ENCODE data around the gene DET1. TPM values are rescaled to one million over a fixed set of nuclear protein-coding genes. Genes with fewer than 3 reads are reported as not detected.

DET1 gene
- total and polyA plus RNA-seq, 2 of the 13 experiments (the other 11 are each of a cell fraction or from before 2014, with no cell fraction given): 2.2 to 4.2 TPM

GRCh38 chr15:88546248-88547129 is at the start of gene DET1 (continued):
- TF ChIP-seq HMGXB3 (CRISPR knock-in tag; IDR thresholded peaks at IDR 0.05; ENCODE audit: borderline replicate concordance) (no peak), IKZF1 (IDR thresholded peaks at IDR 0.05) (no peak), TCF12 (IDR thresholded peaks at IDR 0.05) (no peak), TCF12 (CRISPR knock-in tag; IDR thresholded peaks at IDR 0.05) (no peak), ZNF20 (CRISPR knock-in tag; IDR thresholded peaks at IDR 0.05) (no peak), ZNF234 (CRISPR knock-in tag; conservative IDR thresholded peaks at IDR 0.05) (no peak), TSC22D2 (CRISPR knock-in tag; IDR thresholded peaks at IDR 0.05; ENCODE audit: borderline replicate concordance) (no peak), ZNF460 (CRISPR knock-in tag; IDR thresholded peaks at IDR 0.05; ENCODE audit: borderline replicate concordance) (no peak), RAD21 (CRISPR knock-in tag; IDR thresholded peaks at IDR 0.05) (peak; percentile 32; the same call in 1 of the 2 replicates), ARNTL (CRISPR knock-in tag; IDR thresholded peaks at IDR 0.05) (0 out of 2 replicates have a peak, but pooled peaks have one; percentile 42), ZXDC (CRISPR knock-in tag; IDR thresholded peaks at IDR 0.05) (no peak), ZBTB1 (CRISPR knock-in tag; IDR thresholded peaks at IDR 0.05; ENCODE audit: borderline replicate concordance) (no peak), FOXA3 (CRISPR knock-in tag; IDR thresholded peaks at IDR 0.05) (peak; percentile 48; the same call in 1 of the 2 replicates), PITX1 (CRISPR knock-in tag; IDR thresholded peaks at IDR 0.05) (no peak; the same call in 1 of the 2 replicates), ELF4 (CRISPR knock-in tag; IDR thresholded peaks at IDR 0.05; ENCODE audit: borderline replicate concordance) (0 out of 2 replicates have a peak, but pooled peaks have one; percentile 36), ZBTB46 (CRISPR knock-in tag; IDR thresholded peaks at IDR 0.05; ENCODE audit: borderline replicate concordance) (no peak), FOXC1 (CRISPR knock-in tag; IDR thresholded peaks at IDR 0.05; ENCODE audit: borderline replicate concordance) (0 out of 2 replicates have a peak, but pooled peaks have one; percentile 50), HDAC1 (CRISPR knock-in tag; IDR thresholded peaks at IDR 0.05) (peak; percentile 68; the same call in 1 of the 2 replicates), ZNF879 (CRISPR knock-in tag; IDR thresholded peaks at IDR 0.05) (no peak)
